Thyroid gland (tissue), 4 donors: ENCODE results near the gene ZNF778.
"Not testable (repeated sequence)": the region's sequence is repeated elsewhere in the genome, so short reads cannot be mapped to it uniquely, and the experiment has no call there.

Experiments
- POLR2A ChIP-seq, 2 donors: fragments of 450-650 bp; IDR thresholded peaks; one replicate each; pipeline ENCODE4 v1.6.1; 2017; ENCODE audit warnings: antibody characterized with exemption in 2 of 2, mild to moderate bottlenecking in 2 of 2, moderate library complexity in 1 of 2
- TF ChIP-seq, protein P1 (sequence below), 6 experiments: fragments of 200-600 bp in 3 of 6; fragments of 450-650 bp in 3 of 6; sonication (generic) in 3 of 6; IDR thresholded peaks; one replicate each; pipeline ENCODE4 v1.5.1; 2016 to 2019; ENCODE audit warnings: antibody characterized with exemption in 6 of 6, mild to moderate bottlenecking in 2 of 6, inconsistent platforms in 1 of 6, moderate library complexity in 1 of 6

DNA sequence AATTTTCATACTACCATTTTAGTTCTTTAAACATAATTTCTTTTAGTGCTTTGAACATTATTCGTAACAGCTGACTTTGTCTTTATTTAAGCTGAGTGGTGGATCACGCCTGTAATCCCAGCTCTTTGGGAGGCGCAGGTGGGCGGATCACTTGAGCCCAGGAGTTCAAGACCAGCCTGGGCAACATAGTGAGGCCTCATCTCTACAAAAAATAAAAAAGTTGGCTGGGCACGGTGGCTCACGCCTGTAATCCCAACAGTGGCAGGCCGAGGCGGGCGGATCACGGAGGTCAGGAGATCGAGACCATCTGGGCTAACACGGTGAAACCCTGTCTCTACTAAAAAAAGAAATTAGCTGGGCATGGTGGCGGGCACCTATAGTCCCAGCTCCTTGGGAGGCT, 42.4 kb downstream of the ZNF778 start:
- TF ChIP-seq, protein P1, sequence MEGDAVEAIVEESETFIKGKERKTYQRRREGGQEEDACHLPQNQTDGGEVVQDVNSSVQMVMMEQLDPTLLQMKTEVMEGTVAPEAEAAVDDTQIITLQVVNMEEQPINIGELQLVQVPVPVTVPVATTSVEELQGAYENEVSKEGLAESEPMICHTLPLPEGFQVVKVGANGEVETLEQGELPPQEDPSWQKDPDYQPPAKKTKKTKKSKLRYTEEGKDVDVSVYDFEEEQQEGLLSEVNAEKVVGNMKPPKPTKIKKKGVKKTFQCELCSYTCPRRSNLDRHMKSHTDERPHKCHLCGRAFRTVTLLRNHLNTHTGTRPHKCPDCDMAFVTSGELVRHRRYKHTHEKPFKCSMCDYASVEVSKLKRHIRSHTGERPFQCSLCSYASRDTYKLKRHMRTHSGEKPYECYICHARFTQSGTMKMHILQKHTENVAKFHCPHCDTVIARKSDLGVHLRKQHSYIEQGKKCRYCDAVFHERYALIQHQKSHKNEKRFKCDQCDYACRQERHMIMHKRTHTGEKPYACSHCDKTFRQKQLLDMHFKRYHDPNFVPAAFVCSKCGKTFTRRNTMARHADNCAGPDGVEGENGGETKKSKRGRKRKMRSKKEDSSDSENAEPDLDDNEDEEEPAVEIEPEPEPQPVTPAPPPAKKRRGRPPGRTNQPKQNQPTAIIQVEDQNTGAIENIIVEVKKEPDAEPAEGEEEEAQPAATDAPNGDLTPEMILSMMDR (IDR thresholded peaks at IDR 0.05), result not testable (repeated sequence)
- TF ChIP-seq POLR2A (IDR thresholded peaks at IDR 0.05), result not testable (repeated sequence)
